Metanephros (tissue), 1 donor: Measurements from ENCODE around the gene CIAO1. TPM values are rescaled to one million over a fixed set of nuclear protein-coding genes. Genes with fewer than 3 reads are reported as not detected.

Source experiments
- total RNA-seq: library from RNA; depleted of rRNA; stranded (reverse); fragments of >200 nt; gene quantifications from one replicate; pipeline ENCODE4 v1.2.3, GENCODE V29; 2014

CIAO1 gene
- total RNA-seq = 184 TPM

DNA sequence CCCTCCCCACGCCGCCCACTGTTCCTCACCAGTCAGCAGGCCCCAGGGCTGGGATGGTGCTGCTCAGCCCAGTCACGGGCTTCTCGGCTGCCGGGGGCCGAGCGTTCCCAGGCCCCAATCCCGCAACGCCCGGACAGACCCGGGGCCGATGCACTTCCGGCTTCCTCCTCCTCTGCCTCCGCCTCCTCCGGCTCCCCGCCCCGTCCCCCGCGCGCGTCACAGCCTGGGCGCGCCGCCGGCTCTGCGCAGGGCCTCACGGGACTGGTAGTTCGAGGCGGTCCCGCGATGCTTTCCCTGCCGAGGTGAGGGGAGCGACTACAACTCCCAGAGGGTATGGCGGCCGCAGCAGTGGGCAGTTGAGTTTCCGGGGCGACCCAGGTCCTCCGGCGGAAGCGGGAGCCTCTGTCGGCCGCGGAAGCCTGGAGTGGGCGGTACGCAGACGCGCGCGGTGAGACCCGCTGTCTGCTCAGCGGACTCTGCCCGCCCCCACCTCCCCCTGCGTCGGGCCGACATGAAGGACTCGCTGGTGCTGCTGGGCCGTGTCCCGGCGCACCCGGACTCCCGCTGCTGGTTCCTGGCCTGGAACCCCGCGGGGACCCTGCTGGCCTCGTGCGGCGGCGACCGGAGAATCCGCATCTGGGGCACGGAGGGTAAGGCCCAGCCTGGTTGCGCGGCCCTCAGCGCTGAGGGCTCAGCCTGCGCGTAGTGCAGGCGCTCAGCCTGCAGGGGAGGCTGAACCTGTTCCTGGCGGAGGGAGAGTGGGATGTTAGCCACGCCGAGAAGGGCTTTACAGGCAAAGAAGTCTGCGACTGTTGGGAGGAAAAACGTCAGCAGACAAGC lies at the start of gene CIAO1, which contains the start of gene TMEM127:
Gene CIAO1, plus strand, starts transcription at position 386 of the 840 bp plus-strand sequence. Its CDS starts 126 bp downstream, at position 512.
Gene TMEM127, minus strand, starts transcription at position 158 of the 840 bp plus-strand sequence. CDS start 616 bp downstream, outside the sequence.

DNA sequence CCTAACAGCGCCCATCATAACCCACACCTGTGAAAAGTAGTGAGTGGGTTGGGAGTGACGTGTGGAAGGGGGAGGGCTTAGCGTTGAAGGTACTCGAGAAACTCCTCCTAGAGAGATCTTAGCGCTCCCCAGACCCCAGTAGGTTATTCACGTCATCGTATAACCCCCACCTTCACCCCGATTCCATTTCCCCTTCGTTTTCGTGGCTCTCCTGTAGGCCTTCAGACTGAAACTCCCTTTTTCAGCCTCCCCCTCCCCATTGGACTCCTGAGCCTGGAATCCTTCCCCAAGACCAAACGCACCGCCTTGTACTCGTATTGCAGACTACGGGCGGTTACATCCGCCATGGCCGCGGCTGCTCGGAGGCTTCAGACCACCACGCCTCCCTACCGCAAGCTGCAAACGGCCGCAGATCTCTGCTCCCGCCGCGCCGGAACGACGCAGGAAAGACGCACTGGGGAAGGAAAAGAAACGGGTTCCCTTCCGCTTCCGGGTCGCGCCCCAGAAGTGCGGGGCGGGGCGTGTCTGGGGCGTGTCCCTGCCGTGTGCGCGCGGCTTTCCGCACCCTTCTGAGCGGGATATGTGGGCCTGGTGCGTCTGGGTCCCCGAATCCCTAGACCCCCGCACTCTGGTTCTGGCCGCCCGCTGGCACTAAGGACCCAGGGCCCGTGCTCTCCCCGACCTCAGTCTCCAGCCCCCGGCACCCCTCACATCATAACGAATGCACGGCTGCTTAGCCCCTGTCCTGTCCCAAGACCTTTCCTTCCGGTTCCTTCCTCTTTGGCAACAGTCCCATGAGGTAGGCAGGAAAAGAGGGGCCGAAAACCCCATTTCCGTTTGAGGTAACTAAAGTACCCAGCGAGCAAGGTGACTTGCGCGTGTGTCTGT lies 39.3 kb downstream of the CIAO1 start, which contains the start of gene SNRNP200:
Gene SNRNP200, minus strand, starts transcription at position 456 of the 888 bp plus-strand sequence. Its CDS starts 109 bp downstream, at position 347.

Other genes starting within 250 kb of the CIAO1 start
- 2.0 TPM for gene GPAT2, start 231.3 kb upstream of the CIAO1 start, total RNA-seq
- gene ADRA2B, start 149.7 kb upstream of the CIAO1 start, total RNA-seq = 4.6 TPM
- gene ASTL, start 127.7 kb upstream of the CIAO1 start, total RNA-seq = 0.18 TPM
- 15.6 TPM for gene DUSP2, start 120.8 kb upstream of the CIAO1 start, total RNA-seq
- gene STARD7, start 57.4 kb upstream of the CIAO1 start, total RNA-seq = 160 TPM
- gene TMEM127, start 228 bp upstream of the CIAO1 start, total RNA-seq = 30.4 TPM
- 114 TPM for gene SNRNP200, start 39.3 kb downstream of the CIAO1 start, total RNA-seq
- 3.2 TPM for gene ITPRIPL1, start 59.1 kb downstream of the CIAO1 start, total RNA-seq
- 6.0 TPM for gene NCAPH, start 69.5 kb downstream of the CIAO1 start, total RNA-seq
- 16.9 TPM for gene NEURL3, start 239.1 kb downstream of the CIAO1 start, total RNA-seq